ENCODE measurements around the gene HCST. TPM values are rescaled to one million over a fixed set of nuclear protein-coding genes. Genes with fewer than 3 reads are reported as not detected.
A peak's percentile ranks its signal among the peaks of the same experiment; 100 is the strongest.
"Not testable (repeated sequence)": the region's sequence is repeated elsewhere in the genome, so short reads cannot be mapped to it uniquely, and the experiment has no call there.

Gene HCST
- total RNA-seq, 2 experiments from 2014 or later, result 11.7 to 14.5 TPM

DNA sequence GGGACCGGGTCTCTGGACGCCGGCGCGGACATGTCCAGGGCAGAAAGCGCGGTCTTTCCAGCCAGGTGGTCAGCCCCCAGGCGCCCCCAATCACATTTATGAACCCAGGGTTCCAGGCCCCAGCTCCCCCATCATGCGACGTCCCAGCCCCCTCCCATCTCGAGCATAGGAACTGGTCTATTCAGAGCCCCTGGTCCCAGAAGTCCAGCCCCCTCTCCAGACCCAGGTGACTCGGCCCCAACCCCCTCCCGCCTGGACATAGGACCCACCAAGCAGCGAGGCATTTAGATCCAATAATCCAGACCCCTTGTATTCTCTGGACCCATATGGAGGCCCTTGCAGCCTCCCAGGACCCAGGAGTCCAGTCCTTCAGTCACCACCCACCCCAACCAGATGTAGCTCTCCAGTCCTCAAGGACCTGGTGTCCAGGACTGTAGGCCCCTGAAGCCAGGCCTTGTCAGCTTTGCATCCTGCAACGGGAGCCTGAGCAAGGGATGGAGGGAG is 33.5 kb upstream of the HCST start:
- CTCF ChIA-PET, result interaction anchor here (0.7 to 1.1 kb wide), 4 partner anchors 12 to 358 kb away, joined by 3 read pairs; partner anchors contain the start of gene KIRREL2
- H3K27me3 Mint-ChIP-seq (ENCODE audit: low read depth), result peaks cover 43% of the 10 kb centered on the region
- peaks cover 16% of the 10 kb centered on the region for H3K4me1 Mint-ChIP-seq (ENCODE audit: low read depth)
- intact Hi-C loops (cut with micrococcal nuclease), result loop anchor here (2.0 kb wide), 1 partner anchor 226 kb away; no protein-coding TSS in a partner anchor
- no peaks in the 10 kb centered on the region for H3K36me3 Mint-ChIP-seq (ENCODE audit: low read depth)
- no peaks in the 10 kb centered on the region for H3K9me3 Mint-ChIP-seq
- no peak overlapping the region for H3K27ac Mint-ChIP-seq
- DNase-seq, result no peak
- H3K4me3 Mint-ChIP-seq, result peak overlapping the region; percentile 28

DNA sequence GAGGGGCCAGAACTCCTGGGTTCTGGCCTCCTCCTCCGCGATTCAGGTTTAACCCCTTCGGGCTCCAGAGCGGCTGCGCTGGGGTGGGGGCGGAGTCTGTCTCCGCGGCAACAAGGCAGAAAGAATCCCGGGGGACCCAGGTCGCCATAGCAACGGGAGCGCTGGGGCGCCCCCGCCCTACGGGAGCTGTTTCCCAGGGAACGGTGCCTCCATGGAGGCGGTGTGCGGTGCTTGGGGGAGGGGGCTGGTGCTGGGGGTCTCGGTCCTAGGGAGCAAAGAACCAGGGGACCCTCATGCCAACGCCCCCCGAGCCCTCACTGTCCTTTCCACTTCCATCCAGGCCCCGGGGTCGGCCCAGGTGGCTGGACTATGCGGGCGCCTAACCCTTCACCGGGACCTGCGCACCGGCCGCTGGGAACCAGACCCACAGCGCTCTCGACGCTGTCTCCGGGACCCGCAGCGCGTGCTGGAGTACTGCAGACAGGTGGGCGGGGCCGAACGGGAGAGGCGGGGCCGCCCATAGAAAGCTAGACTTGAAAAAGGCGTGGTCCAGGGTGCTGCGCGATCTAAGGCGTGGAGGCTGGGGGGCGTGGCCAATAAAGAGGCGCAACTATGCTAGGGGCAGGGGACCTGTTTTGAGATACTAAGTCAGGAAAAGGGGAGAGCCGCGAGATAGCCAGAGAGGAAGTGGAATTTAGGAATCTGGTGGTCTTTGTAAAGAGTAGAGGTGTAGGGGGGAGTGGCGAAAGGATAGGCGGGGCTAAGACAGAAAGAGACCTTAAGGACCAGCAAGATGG is 32.8 kb upstream of the HCST start:
- H3K27ac Mint-ChIP-seq, result peak overlapping the region; percentile 67

DNA sequence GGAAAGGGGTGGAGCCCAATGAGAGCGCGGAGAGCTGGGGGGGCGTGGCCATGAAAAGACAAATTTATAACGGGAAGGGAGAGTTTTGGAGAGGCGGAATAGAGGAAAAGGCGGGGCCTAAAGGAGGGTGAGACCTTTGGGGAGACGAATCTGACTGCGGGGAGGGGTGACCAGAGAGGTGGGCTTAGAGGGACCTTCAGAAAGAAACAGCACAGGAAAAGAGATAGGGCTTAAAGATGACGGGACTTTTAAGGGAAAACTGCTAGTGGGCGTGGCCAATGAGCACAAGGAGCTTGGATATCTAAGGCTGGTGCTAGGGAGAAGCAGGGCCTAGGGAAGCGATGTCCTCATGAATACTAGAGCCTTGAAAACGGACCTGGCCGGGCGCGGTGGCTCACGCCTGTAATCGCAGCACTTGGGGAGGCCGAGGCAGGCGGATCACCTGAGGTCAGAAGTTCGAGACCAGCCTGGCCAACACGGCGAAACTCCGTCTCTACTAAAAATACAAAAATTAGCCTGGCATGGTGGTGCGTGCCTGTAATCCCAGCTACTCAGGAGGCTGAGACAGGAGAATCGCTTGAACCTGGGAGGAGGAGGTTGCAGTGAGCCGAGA is 32.1 kb upstream of the HCST start:
- H3K36me3 Mint-ChIP-seq (ENCODE audit: low read depth); intact Hi-C loops (cut with micrococcal nuclease); H3K9me3 Mint-ChIP-seq: not testable (repeated sequence)
- Mint-ChIP-seq H3K4me1 (ENCODE audit: low read depth) (peaks cover 16% of the 10 kb centered on the region), H3K27ac (peak overlapping the region; percentile 67), H3K4me3 (peak overlapping the region; percentile 77), H3K27me3 (ENCODE audit: low read depth) (peaks cover 44% of the 10 kb centered on the region)
- CTCF ChIA-PET, result interaction anchor here (0.7 kb wide), 1 partner anchor 60 kb away, joined by 3 read pairs; no protein-coding TSS in a partner anchor
- peak; percentile 74 for DNase-seq

More for the DNA sequence above, 32.8 kb upstream of the HCST start:
- H3K27me3 Mint-ChIP-seq (ENCODE audit: low read depth), result peaks cover 46% of the 10 kb centered on the region
- H3K36me3 Mint-ChIP-seq (ENCODE audit: low read depth), result no peaks in the 10 kb centered on the region
- H3K9me3 Mint-ChIP-seq, result no peaks in the 10 kb centered on the region
- peaks cover 16% of the 10 kb centered on the region for H3K4me1 Mint-ChIP-seq (ENCODE audit: low read depth)
- CTCF ChIA-PET, result interaction anchor here (0.7 to 1.1 kb wide), 3 partner anchors 12 to 61 kb away, joined by 3 read pairs; no protein-coding TSS in a partner anchor
- DNase-seq, result peak; percentile 85
- intact Hi-C loops (cut with micrococcal nuclease), result loop anchor here (2.0 kb wide), 1 partner anchor 227 kb away; no protein-coding TSS in a partner anchor
- H3K4me3 Mint-ChIP-seq, result peak overlapping the region; percentile 77

DNA sequence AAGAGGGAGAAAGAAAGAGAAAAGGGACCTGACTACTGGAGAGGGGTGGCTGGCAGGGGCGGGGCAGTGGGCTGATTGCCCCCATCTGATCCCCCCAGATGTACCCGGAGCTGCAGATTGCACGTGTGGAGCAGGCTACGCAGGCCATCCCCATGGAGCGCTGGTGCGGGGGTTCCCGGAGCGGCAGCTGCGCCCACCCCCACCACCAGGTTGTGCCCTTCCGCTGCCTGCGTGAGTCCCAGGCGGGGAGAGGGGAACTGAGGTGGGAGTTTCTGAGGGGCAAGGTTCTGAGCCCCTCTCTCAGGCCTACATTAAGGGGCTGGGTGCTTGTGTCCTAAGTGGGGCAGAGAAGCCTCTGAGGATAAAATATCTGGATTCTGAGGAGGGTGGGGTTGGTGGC is 31.5 kb upstream of the HCST start:
- no peak overlapping the region for H3K4me3 Mint-ChIP-seq
- peaks cover 44% of the 10 kb centered on the region for H3K27me3 Mint-ChIP-seq (ENCODE audit: low read depth)
- no peak for DNase-seq
- no peak overlapping the region for H3K27ac Mint-ChIP-seq
- H3K36me3 Mint-ChIP-seq (ENCODE audit: low read depth), result no peaks in the 10 kb centered on the region
- no peaks in the 10 kb centered on the region for H3K9me3 Mint-ChIP-seq
- intact Hi-C loops (cut with micrococcal nuclease), result no loop called here
- CTCF ChIA-PET, result no interaction called here
- H3K4me1 Mint-ChIP-seq (ENCODE audit: low read depth), result peaks cover 16% of the 10 kb centered on the region

DNA sequence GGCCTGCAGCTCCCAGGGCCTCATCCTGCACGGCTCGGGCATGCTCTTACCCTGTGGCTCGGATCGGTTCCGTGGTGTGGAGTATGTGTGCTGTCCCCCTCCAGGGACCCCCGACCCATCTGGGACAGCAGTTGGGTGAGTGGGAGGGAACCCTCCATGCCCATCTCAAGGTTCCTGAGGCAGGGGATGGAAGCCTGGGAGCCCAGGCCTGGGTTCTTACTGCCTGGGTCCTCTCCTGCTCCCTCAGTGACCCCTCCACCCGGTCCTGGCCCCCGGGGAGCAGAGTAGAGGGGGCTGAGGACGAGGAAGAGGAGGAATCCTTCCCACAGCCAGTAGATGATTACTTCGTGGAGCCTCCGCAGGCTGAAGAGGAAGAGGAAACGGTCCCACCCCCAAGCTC is 30.7 kb upstream of the HCST start:
- no peak overlapping the region for H3K4me3 Mint-ChIP-seq
- peaks cover 16% of the 10 kb centered on the region for H3K4me1 Mint-ChIP-seq (ENCODE audit: low read depth)
- no peaks in the 10 kb centered on the region for H3K36me3 Mint-ChIP-seq (ENCODE audit: low read depth)
- H3K27me3 Mint-ChIP-seq (ENCODE audit: low read depth), result peaks cover 46% of the 10 kb centered on the region
- intact Hi-C loops (cut with micrococcal nuclease), result no loop called here
- CTCF ChIA-PET, result interaction anchor here (0.7 kb wide), 1 partner anchor 270 kb away, joined by 5 read pairs; no protein-coding TSS in a partner anchor
- no peak overlapping the region for H3K27ac Mint-ChIP-seq
- no peaks in the 10 kb centered on the region for H3K9me3 Mint-ChIP-seq
- DNase-seq, result no peak

DNA sequence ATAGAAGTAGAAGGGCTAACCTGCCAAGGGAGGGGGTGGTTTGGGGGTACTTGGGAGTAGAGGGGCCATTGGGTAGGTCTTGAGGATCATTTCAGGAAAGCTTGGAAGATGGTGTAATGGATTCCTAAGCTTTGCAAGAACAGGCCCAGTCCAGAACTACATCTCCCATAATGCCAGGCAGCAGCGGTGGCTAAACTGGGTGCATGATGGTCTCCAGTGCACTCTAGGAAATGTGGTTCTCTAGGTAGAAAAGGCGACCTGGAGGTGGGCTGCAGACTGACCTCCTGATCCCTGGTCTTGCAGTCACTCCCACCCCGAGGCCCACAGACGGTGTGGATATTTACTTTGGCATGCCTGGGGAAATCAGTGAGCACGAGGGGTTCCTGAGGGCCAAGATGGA is 30.1 kb upstream of the HCST start:
- Mint-ChIP-seq H3K9me3 (no peaks in the 10 kb centered on the region), H3K36me3 (ENCODE audit: low read depth) (no peaks in the 10 kb centered on the region), H3K27ac (no peak overlapping the region), H3K27me3 (ENCODE audit: low read depth) (peaks cover 46% of the 10 kb centered on the region), H3K4me1 (ENCODE audit: low read depth) (peaks cover 16% of the 10 kb centered on the region), H3K4me3 (no peak overlapping the region)
- no peak for DNase-seq
- intact Hi-C loops (cut with micrococcal nuclease), result no loop called here
- CTCF ChIA-PET, result interaction anchor here (0.7 kb wide), 1 partner anchor 270 kb away, joined by 5 read pairs; no protein-coding TSS in a partner anchor

DNA sequence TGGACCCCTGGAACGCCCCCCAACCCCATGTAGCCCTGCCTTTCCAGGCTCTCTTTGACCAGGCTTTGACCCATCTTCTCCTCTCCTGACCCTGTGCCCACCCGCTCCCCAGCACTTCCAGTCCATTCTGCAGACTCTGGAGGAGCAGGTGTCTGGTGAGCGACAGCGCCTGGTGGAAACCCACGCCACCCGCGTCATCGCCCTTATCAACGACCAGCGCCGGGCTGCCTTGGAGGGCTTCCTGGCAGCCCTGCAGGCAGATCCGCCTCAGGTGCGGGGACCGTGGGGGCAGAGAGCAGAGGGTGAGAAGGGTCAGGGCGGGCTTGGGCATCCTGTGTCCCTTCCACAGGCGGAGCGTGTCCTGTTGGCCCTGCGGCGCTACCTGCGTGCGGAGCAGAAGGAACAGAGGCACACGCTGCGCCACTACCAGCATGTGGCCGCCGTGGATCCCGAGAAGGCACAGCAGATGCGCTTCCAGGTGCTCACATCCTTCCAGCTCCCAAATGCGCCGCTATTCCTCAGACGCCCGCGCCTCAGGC is 27.9 kb upstream of the HCST start:
- intact Hi-C loops (cut with micrococcal nuclease), result no loop called here
- H3K9me3 Mint-ChIP-seq, result no peaks in the 10 kb centered on the region
- CTCF ChIA-PET, result no interaction called here
- H3K4me1 Mint-ChIP-seq (ENCODE audit: low read depth), result peaks cover 11% of the 10 kb centered on the region
- no peak overlapping the region for H3K4me3 Mint-ChIP-seq
- no peak for DNase-seq
- peaks cover 46% of the 10 kb centered on the region for H3K27me3 Mint-ChIP-seq (ENCODE audit: low read depth)
- no peak overlapping the region for H3K27ac Mint-ChIP-seq
- no peaks in the 10 kb centered on the region for H3K36me3 Mint-ChIP-seq (ENCODE audit: low read depth)

DNA sequence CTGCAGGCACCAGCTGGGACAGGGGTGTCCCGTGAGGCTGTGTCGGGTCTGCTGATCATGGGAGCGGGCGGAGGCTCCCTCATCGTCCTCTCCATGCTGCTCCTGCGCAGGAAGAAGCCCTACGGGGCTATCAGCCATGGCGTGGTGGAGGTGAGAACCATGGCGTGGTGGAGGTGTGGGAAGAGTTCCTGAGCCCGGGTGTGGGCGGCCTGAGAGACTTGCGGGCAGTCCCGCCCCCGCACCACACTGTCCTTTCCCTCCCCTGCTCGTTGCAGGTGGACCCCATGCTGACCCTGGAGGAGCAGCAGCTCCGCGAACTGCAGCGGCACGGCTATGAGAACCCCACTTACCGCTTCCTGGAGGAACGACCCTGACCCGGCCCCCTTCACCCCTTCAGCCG is 23.3 kb upstream of the HCST start:
- H3K9me3 Mint-ChIP-seq, result no peaks in the 10 kb centered on the region
- H3K4me3 Mint-ChIP-seq, result no peak overlapping the region
- intact Hi-C loops (cut with micrococcal nuclease), result no loop called here
- CTCF ChIA-PET, result interaction anchor here (6.8 kb wide), 1 partner anchor 54 kb away, joined by 69 read pairs; no protein-coding TSS in a partner anchor
- H3K4me1 Mint-ChIP-seq (ENCODE audit: low read depth), result peaks cover 9% of the 10 kb centered on the region
- no peak for DNase-seq
- H3K36me3 Mint-ChIP-seq (ENCODE audit: low read depth), result no peaks in the 10 kb centered on the region
- H3K27me3 Mint-ChIP-seq (ENCODE audit: low read depth), result peaks cover 24% of the 10 kb centered on the region
- no peak overlapping the region for H3K27ac Mint-ChIP-seq

DNA sequence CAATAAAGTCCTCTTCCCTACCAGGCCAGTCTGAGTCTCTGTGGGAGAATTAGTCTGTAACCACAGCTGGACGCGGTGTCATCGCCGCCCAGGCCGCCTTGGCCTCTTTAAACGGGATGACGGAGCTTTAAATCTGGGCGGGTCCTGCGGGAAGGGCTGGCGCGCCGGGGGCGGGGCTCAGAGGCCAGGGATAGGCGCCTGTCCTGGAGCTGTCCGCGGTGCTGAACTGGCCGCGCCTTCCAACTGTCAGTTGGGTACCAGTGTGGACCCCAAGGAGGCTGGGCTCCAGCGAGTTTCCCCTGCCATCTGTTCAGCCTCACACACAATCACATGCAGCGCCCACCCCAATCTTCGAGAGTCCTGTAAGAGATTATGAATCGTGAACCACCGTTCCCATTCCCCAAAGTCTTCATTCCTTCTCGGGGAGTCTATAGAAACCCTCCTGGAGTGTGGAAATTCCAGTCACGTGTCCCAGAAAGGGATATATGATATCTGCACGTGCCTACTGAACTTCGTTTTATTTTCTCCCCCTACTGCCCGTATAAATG is 22.5 kb upstream of the HCST start:
- no peaks in the 10 kb centered on the region for H3K36me3 Mint-ChIP-seq (ENCODE audit: low read depth)
- intact Hi-C loops (cut with micrococcal nuclease), result loop anchor here (5.0 to 10.0 kb wide), 2 partner anchors 188 to 295 kb away; no protein-coding TSS in a partner anchor

DNA sequence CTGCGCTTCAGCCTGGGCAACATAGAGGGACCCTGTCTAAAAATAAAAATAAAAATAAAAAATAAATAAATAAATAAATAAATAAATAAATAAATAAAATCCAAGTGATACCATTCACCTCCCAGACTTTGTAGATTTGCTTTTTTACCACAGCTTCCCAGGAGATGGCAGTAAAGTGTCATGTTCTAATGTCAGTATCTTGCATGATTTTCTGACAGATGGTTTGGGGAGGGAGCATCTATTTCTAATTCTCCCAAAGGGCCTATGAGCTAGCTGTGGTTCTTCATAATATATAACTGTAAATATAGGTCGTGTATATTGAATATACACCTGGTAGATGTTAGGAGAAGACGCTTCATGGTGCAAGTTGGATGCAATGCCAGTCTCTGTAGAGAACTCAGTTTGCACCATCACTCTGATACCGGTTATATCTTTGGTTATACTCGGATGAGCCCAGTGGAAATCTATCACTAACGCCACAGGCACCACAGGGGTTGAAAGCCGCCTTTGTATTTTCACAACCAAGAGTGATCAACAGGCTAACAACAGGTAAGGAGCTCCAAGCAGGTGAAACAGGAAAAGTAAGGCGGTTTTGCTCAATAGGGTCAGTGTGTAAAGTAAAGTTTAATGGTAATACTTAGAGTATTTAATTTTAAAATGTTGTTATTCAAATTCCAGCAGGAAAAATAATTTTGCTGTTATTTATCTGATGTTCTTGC is 20.1 kb upstream of the HCST start:
- CTCF ChIA-PET, result interaction anchor here (0.5 to 6.8 kb wide), 10 partner anchors 11 to 190 kb away, joined by 3 to 69 read pairs (median 4); no protein-coding TSS in a partner anchor
- Mint-ChIP-seq H3K4me1 (ENCODE audit: low read depth) (peaks cover 9% of the 10 kb centered on the region), H3K27me3 (ENCODE audit: low read depth) (peaks cover 21% of the 10 kb centered on the region), H3K9me3 (no peaks in the 10 kb centered on the region), H3K36me3 (ENCODE audit: low read depth) (peaks cover 12% of the 10 kb centered on the region), H3K4me3 (no peak overlapping the region), H3K27ac (no peak overlapping the region)
- intact Hi-C loops (cut with micrococcal nuclease), result loop anchor here (1.0 to 10.0 kb wide), 3 partner anchors 49 to 293 kb away; no protein-coding TSS in a partner anchor
- peak; percentile 58 for DNase-seq

More for the DNA sequence above, 22.5 kb upstream of the HCST start:
- CTCF ChIA-PET, result interaction anchor here (6.8 kb wide), 1 partner anchor 53 kb away, joined by 69 read pairs; no protein-coding TSS in a partner anchor
- H3K4me3 Mint-ChIP-seq, result no peak overlapping the region
- H3K27me3 Mint-ChIP-seq (ENCODE audit: low read depth), result peaks cover 23% of the 10 kb centered on the region
- H3K27ac Mint-ChIP-seq, result no peak overlapping the region
- H3K4me1 Mint-ChIP-seq (ENCODE audit: low read depth), result peaks cover 9% of the 10 kb centered on the region
- DNase-seq, result peak; percentile 90
- H3K9me3 Mint-ChIP-seq, result no peaks in the 10 kb centered on the region

DNA sequence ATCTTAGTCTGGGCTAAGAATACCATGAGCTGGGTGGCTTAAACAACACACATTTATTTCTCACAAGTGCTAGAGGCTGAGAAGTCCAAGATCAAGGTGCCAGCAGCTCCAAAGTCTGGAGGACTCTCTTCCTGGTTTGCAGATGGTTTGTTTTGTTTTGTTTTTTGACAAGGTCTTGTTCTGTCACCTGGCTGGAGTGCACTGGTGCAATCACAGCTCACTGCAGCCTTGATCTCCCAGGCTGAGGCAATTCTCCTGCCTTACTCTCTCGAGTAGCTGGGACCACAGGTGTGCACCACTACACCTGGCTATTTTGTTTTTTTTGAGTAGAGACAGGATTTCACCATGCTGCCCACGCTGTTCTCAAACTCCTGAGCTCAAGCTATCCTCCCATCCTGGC is 18.4 kb upstream of the HCST start:
- DNase-seq, result no peak
- Mint-ChIP-seq H3K27ac (no peak overlapping the region), H3K4me1 (ENCODE audit: low read depth) (peaks cover 9% of the 10 kb centered on the region), H3K4me3 (no peak overlapping the region), H3K36me3 (ENCODE audit: low read depth) (peaks cover 23% of the 10 kb centered on the region), H3K9me3 (no peaks in the 10 kb centered on the region), H3K27me3 (ENCODE audit: low read depth) (peaks cover 12% of the 10 kb centered on the region)
- intact Hi-C loops (cut with micrococcal nuclease), result loop anchor here (1.0 to 10.0 kb wide), 3 partner anchors 15 to 291 kb away; no protein-coding TSS in a partner anchor
- CTCF ChIA-PET, result interaction anchor here (0.6 to 6.8 kb wide), 4 partner anchors 9 to 49 kb away, joined by 4 to 69 read pairs (median 9); no protein-coding TSS in a partner anchor
